Activated naive CD8-positive, alpha-beta T cell treated with anti-CD3 and anti-CD28 coated beads for 36 hours (primary cell): Measurements from ENCODE around the gene CIRBP. TPM values are rescaled to one million over a fixed set of nuclear protein-coding genes. Genes with fewer than 3 reads are reported as not detected.

Experiments
- DNase-seq: peaks from one replicate; pipeline ENCODE4 v3.0.0; 2021
- H3K27ac Mint-ChIP-seq: one replicate; pipeline ENCODE4 v1.8.0; 2022; ENCODE audit warnings: mild to moderate bottlenecking, moderate library complexity, mixed read lengths
- H3K27me3 Mint-ChIP-seq: one replicate; pipeline ENCODE4 v1.8.0; 2022; ENCODE audit warnings: mild to moderate bottlenecking, mixed read lengths
- H3K36me3 Mint-ChIP-seq: one replicate; pipeline ENCODE4 v1.8.0; 2021; ENCODE audit warnings: mild to moderate bottlenecking, mixed read lengths
- H3K4me1 Mint-ChIP-seq: one replicate; pipeline ENCODE4 v1.8.0; 2021; ENCODE audit warnings: mixed read lengths
- H3K4me3 Mint-ChIP-seq: one replicate; pipeline ENCODE4 v1.8.0; 2022; ENCODE audit warnings: mild to moderate bottlenecking, moderate library complexity, mixed read lengths
- H3K9me3 Mint-ChIP-seq: one replicate; pipeline ENCODE4 v1.8.0; 2022; ENCODE audit warnings: mixed read lengths
- total RNA-seq, 2 experiments: library from RNA; stranded (reverse); gene quantifications; one replicate each; pipeline ENCODE4 v1.2.3, GENCODE V29; 2021

The CIRBP gene
- total RNA-seq, 2 experiments from 2014 or later = 208 to 216 TPM

- peaks cover 5% of the 10 kb centered on the region for H3K4me1 Mint-ChIP-seq
- no peaks in the 10 kb centered on the region for H3K36me3 Mint-ChIP-seq
- H3K4me3 Mint-ChIP-seq = no peak overlapping the region
- no peak overlapping the region for H3K27ac Mint-ChIP-seq
- no peaks in the 10 kb centered on the region for H3K9me3 Mint-ChIP-seq
- DNase-seq = no peak
- H3K27me3 Mint-ChIP-seq = peaks cover 42% of the 10 kb centered on the region
Measured at GRCh38 chr19:1290703-1291651, 21.8 kb downstream of the CIRBP start.

DNA sequence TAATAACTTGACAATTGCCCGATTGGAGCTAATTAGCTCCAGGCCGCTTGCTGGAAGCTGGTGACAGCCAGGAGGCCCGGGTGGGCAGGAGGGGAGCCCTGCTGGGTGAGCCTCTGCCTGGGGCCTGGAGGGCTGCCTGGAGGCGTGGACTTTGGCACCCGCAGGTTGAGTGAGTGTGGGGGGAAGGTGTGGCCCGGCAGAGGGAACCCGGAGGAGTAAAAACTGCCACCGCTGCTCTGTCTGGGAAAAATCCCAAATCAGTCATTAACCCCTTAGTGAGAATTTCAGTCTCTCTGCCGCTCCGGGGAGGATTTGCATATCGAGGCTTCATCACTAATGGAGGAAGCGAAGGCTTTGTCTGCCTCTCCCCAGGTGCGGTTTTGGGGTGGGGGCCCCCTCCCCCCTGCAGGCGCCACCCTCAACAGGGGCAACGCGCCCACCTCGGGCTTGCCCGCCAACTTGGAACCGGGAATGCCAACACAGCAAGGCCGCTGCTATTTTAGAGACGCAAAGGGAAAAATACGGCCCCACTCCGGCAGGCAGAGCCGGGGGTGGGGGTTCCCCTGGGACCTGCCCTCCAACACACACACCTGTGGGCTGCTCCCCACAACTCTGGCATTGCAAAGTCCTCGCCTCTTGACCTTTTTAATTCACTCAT, 22.8 kb downstream of the CIRBP start:
- no peaks in the 10 kb centered on the region for H3K9me3 Mint-ChIP-seq
- no peaks in the 10 kb centered on the region for H3K36me3 Mint-ChIP-seq
- H3K4me1 Mint-ChIP-seq = peaks cover 2% of the 10 kb centered on the region
- no peak for DNase-seq
- no peak overlapping the region for H3K27ac Mint-ChIP-seq
- peaks cover 37% of the 10 kb centered on the region for H3K27me3 Mint-ChIP-seq
- no peak overlapping the region for H3K4me3 Mint-ChIP-seq

DNA sequence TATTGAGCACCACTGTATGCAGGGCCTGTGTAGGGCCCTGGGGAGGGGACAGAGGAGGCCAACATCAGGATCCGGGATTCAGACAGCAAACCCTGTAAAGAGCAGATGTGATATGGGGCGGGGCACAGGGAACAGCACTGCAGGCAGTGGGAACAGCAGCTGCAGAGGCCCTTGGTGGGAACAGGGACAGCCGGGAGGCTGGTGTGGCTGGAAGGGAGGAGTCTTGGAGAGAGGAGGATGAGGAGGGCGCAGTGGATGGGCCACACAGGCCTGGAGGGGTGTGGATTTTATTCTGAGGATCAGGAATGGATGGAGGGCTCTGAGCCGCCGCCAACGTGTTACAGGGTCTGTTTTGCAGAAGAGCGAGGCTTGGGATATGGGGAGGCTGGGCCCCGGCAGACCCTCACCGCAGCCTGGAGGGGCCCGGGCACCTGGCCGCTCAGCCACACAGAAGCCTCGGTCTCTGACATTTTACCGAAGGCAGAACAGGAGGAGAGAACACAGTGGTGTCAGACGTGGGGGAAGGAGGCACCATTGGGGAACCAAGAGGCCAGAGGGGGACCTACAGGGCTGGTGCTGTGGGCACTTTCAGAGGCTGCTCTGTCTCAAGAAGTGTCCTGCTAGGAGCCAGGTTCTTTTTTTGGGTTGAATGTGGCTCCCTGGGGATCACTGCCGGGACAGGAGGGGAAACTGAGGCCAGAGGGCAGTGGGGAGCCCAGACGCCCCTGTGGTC, 23.5 kb downstream of the CIRBP start:
- Mint-ChIP-seq H3K4me3 (no peak overlapping the region), H3K9me3 (no peaks in the 10 kb centered on the region), H3K27ac (no peak overlapping the region), H3K36me3 (no peaks in the 10 kb centered on the region), H3K27me3 (peaks cover 33% of the 10 kb centered on the region), H3K4me1 (peaks cover 2% of the 10 kb centered on the region)
- DNase-seq = no peak

DNA sequence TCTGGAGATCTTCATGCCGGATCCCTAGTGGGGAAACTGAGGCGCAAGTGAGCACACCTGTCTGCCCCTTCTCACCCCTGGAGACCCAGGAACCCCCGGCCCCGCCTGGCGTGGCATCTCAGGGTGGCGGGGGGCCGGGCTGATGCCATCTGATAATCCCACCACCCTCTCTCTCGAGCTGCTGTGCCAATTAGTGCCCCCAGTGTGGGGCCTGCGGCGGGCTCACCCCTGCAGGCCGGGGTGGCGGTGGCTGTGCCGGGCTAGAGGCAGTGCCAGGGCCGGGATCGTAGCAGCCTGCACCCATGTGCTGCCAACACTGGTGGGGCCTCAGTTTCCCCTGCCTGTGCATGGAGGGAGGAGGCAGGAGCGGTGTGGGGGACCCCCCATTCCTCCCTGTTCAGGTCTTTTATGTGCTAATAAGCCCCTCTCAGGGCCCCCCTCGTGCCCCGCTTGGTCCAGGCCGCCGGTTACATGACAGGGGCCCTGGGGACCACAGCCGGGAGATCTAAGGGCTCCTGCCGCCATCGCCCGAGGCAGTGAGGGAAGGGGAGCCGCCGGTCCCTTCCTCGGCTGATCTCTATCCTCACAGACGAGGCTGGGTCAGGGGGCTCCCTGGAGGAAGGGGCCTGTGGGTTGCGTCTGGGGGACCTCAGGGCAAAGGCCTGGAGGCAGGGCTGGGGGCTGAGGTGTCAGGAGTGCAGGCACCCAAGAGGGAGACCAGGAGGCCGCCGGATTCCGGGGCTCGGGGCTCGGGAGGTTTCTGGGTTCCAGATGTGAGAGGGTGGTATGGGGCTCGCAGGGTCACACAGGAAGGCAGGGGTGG, 24.9 kb downstream of the CIRBP start:
- H3K4me1 Mint-ChIP-seq = peaks cover 2% of the 10 kb centered on the region

GRCh38 chr19:1294688-1295087, 25.6 kb downstream of the CIRBP start:
- no peak for DNase-seq
- no peak overlapping the region for H3K27ac Mint-ChIP-seq
- H3K36me3 Mint-ChIP-seq = no peaks in the 10 kb centered on the region
- peaks cover 2% of the 10 kb centered on the region for H3K4me1 Mint-ChIP-seq
- peaks cover 28% of the 10 kb centered on the region for H3K27me3 Mint-ChIP-seq
- no peak overlapping the region for H3K4me3 Mint-ChIP-seq
- H3K9me3 Mint-ChIP-seq = no peaks in the 10 kb centered on the region

More for the DNA sequence above, 24.9 kb downstream of the CIRBP start:
- no peaks in the 10 kb centered on the region for H3K9me3 Mint-ChIP-seq
- no peak overlapping the region for H3K27ac Mint-ChIP-seq
- H3K36me3 Mint-ChIP-seq = no peaks in the 10 kb centered on the region
- H3K27me3 Mint-ChIP-seq = peaks cover 30% of the 10 kb centered on the region
- no peak overlapping the region for H3K4me3 Mint-ChIP-seq
- no peak for DNase-seq

DNA sequence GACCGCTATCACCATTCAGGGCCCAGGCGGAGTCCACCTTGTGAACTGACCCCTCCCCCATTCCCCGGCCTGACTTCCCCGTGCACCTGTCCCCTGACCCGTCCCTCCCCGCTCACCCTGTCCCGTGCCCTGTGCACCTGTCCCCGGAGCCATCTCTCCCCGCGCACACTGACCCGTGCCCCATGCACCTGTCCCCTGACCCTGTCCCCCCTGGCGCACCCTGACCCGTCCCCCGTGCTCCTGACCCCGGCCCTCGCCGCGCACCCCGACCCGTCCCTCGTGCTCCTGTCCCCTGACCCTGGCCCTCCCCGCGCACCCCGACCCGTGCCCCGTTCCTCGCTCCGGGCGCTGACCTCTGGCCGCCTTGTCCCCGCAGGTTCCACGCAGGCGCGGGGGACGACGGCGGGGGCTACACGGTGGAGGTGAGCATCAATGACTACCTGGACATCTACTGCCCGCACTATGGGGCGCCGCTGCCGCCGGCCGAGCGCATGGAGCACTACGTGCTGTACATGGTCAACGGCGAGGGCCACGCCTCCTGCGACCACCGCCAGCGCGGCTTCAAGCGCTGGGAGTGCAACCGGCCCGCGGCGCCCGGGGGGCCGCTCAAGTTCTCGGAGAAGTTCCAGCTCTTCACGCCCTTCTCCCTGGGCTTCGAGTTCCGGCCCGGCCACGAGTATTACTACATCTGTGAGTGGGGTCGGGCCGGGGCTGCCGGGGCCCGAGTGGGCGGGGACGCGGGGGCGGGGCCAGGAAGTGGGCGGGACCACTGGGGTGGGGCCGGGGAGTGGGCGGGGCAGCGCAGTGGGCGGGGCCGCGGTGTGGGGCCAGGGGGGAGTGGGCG, 26.3 kb downstream of the CIRBP start:
- H3K27me3 Mint-ChIP-seq = peaks cover 28% of the 10 kb centered on the region
- DNase-seq = peak; percentile 55
- no peak overlapping the region for H3K27ac Mint-ChIP-seq
- H3K4me3 Mint-ChIP-seq = no peak overlapping the region
- H3K36me3 Mint-ChIP-seq = no peaks in the 10 kb centered on the region
- H3K4me1 Mint-ChIP-seq = peaks cover 2% of the 10 kb centered on the region
- H3K9me3 Mint-ChIP-seq = no peaks in the 10 kb centered on the region

GRCh38 chr19:1296078-1296477, 26.9 kb downstream of the CIRBP start:
- Mint-ChIP-seq H3K9me3 (no peaks in the 10 kb centered on the region), H3K4me3 (no peak overlapping the region), H3K36me3 (no peaks in the 10 kb centered on the region), H3K4me1 (peaks cover 2% of the 10 kb centered on the region), H3K27me3 (peaks cover 33% of the 10 kb centered on the region), H3K27ac (no peak overlapping the region)
- no peak for DNase-seq

GRCh38 chr19:1296575-1297271, 27.6 kb downstream of the CIRBP start:
- H3K9me3 Mint-ChIP-seq = no peaks in the 10 kb centered on the region
- DNase-seq = no peak
- H3K27ac Mint-ChIP-seq = no peak overlapping the region
- no peaks in the 10 kb centered on the region for H3K36me3 Mint-ChIP-seq
- H3K4me1 Mint-ChIP-seq = peaks cover 2% of the 10 kb centered on the region
- peaks cover 33% of the 10 kb centered on the region for H3K27me3 Mint-ChIP-seq
- no peak overlapping the region for H3K4me3 Mint-ChIP-seq

- peak overlapping the region; percentile 68 for H3K27ac Mint-ChIP-seq
- H3K4me1 Mint-ChIP-seq = peaks cover 2% of the 10 kb centered on the region
- no peaks in the 10 kb centered on the region for H3K36me3 Mint-ChIP-seq
- H3K27me3 Mint-ChIP-seq = peaks cover 22% of the 10 kb centered on the region
- H3K9me3 Mint-ChIP-seq = no peaks in the 10 kb centered on the region
- DNase-seq = no peak
- no peak overlapping the region for H3K4me3 Mint-ChIP-seq
Measured at GRCh38 chr19:1298235-1298634, 29.1 kb downstream of the CIRBP start.

DNA sequence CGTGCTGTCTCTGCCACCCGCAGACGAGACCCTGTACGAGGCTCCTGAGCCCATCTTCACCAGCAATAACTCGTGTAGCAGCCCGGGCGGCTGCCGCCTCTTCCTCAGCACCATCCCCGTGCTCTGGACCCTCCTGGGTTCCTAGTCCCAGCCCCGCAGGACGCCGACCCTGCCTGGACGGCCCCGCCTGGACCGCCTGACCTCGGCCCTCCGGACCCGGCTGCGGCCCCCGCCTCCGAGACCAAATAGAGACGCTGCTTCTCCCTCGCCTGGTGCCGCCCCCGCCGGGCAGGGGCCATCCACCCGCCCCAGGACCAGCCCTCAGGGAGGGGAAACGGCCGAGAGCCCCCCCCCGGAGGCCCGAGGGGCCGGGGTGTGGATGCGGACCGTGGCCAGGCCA, 30.7 kb downstream of the CIRBP start:
- Mint-ChIP-seq H3K9me3 (no peaks in the 10 kb centered on the region), H3K36me3 (no peaks in the 10 kb centered on the region), H3K4me1 (no peaks in the 10 kb centered on the region), H3K27me3 (peaks cover 13% of the 10 kb centered on the region), H3K4me3 (no peak overlapping the region), H3K27ac (no peak overlapping the region)
- no peak for DNase-seq

DNA sequence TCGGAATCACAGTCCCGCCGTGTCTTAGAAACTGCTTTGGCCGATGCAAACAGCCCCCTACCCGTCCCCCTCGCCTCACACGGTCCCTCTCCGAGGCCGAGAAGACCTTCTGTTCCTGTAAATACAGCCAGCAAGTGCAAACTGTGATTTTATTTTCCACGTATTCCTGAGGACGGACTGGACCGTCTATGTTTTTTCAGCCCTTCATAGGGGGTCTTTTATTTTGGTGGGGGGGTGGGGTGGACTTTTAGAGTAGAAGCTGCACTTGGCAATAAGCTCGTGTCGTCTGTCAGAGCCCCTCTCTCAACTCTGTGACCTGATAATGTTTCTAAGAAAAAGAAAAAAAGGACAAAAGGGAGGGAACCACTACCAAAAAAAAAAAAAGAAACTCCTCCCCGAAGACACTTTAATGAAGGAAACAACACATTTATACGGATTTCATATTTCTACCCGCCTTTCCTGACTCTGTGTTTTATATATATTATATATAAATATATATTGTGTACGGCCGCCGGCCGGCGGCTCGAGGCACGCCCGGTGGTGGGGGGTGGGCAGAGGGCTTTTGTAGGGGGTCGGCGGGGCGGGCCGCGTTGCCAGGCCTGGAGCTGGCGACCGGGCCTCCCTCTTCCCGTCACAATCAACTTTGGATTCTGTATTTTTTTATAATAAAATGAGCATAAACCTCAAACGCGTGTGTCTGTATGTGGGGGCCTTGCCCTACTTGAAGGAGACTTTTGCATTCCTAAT, 31.8 kb downstream of the CIRBP start:
- H3K4me3 Mint-ChIP-seq = no peak overlapping the region
- no peaks in the 10 kb centered on the region for H3K36me3 Mint-ChIP-seq
- H3K27me3 Mint-ChIP-seq = peaks cover 9% of the 10 kb centered on the region
- no peaks in the 10 kb centered on the region for H3K9me3 Mint-ChIP-seq
- no peak for DNase-seq
- no peak overlapping the region for H3K27ac Mint-ChIP-seq
- no peaks in the 10 kb centered on the region for H3K4me1 Mint-ChIP-seq

GRCh38 chr19:1302533-1303239, 33.6 kb downstream of the CIRBP start:
- Mint-ChIP-seq H3K27ac (no peak overlapping the region), H3K36me3 (no peaks in the 10 kb centered on the region), H3K4me1 (no peaks in the 10 kb centered on the region), H3K4me3 (no peak overlapping the region), H3K27me3 (peaks cover 11% of the 10 kb centered on the region), H3K9me3 (no peaks in the 10 kb centered on the region)
- DNase-seq = no peak
